Stimulated activated CD8-positive, alpha-beta memory T cell treated with anti-CD3 and anti-CD28 coated beads, Interleukin-7, amount 100 ng/mL, for 48 hours (primary cell): Measurements from ENCODE around the gene ARPP19.
"Not testable (repeated sequence)": the region's sequence is repeated elsewhere in the genome, so short reads cannot be mapped to it uniquely, and the experiment has no call there.

Source experiments
- DNase-seq, 2 donors: peaks; one replicate each; pipeline ENCODE4 v3.0.0-alpha.2; 2020; ENCODE audit warnings: low read depth in 1 of 2; ENCODE audit errors: extremely low read depth in 1 of 2

The ARPP19 gene

GRCh38 chr15:52515343-52515742 is 53.5 kb downstream of the ARPP19 start:
- no peak for DNase-seq

DNA sequence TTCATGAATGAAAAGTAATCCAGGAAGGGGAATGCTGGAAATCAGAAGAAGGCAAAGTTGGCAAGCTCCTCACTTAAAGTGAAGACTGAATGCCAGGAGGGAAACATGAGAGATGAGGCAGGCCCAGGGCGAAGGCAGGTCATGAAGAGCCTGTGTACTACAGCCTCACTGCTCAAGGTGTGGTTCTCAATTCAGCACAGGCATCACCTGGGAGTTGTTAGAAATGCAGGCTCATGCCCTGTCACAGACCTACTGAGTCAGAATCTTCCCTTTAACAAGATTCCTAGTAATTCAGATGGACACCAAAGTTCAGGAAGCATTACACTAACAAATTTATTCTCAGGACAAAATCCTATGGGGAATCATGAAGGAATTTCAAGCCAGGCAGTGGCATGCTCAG is 54.3 kb downstream of the ARPP19 start:
- DNase-seq, result no peak

DNA sequence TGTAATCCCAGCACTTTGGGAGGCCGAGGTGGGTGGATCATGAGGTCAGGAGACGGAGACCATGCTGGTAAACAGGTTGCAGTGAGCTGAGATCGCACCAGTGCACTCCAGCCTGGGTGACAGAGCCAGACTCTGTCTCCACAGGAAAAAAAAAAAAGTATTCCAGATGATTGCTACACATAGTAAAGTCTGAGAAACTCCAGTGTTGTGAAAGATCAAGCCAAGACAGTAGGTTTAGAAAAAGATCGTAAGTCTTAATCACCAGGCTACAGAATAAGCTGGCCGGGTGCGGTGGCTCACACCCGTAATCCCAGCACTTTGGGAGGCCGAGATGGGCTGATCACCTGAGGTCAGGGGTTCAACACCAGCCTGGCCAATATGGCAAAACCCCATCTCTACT is 56.0 kb downstream of the ARPP19 start:
- DNase-seq, result not testable (repeated sequence)

DNA sequence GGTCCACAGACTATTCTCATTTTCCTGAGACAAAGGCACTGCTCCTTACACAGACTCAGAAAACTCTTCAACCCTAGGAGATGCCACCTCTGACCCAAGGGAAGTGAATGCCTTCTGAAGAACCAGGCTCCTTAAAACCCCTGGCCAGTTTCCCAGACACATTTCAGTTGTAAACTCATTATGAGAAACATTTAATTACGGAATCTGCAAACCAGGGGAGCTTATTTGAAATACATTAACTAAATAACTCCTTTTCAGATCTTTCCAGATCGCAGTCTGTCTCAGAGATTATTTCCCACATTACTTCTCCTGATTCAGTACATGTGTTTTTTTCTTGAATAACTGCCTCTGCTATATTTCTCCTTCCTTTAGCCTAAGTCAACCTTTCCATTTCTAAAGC is 57.7 kb downstream of the ARPP19 start:
- no peak for DNase-seq

GRCh38 chr15:52509500-52510245 is 59.2 kb downstream of the ARPP19 start:
- no peak for DNase-seq

- DNase-seq, result no peak
Measured at GRCh38 chr15:52506549-52506948, 62.3 kb downstream of the ARPP19 start.

DNA sequence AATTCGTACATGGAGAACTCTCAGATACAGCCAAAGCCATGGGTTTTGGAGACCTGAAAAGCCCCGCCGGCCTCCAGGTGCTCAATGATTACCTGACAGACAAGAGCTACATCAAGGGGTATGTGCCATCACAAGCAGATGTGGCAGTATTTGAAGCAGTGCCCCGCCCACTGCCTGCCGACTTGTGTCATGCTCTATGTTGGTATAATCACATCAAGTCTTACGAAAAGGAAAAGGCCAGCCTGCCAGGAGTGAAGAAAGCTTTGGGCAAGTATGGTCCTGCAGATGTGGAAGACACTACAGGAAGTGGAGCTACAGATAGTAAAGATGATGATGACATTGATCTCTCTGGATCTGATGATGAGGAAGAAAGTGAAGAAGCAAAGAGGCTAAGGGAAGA is 63.7 kb downstream of the ARPP19 start:
- DNase-seq, result no peak

- no peak for DNase-seq
Measured at GRCh38 chr15:52503788-52504496, 64.9 kb downstream of the ARPP19 start.

DNA sequence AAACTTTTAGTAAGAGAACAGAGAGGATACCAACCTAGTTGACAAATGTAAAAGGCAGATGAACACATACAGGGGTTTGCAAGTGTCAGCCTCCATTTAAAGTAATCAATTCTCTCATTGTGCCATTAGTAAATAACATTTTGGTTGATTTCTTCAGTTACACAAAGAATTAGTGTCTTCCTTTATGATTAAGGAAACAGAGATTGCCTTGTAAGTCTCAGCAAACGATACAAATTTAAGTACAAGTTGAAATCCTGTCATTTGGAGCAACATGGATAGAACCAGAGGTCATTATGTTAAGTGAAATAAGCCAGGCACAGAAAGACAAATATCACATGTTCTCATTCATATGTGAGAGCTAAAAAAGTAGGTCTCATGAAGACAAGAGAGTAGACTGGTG is 66.2 kb downstream of the ARPP19 start:
- no peak for DNase-seq

GRCh38 chr15:52499506-52499905 is 69.3 kb downstream of the ARPP19 start:
- DNase-seq, result no peak

- no peak for DNase-seq
Measured at GRCh38 chr15:52498706-52499105, 70.1 kb downstream of the ARPP19 start.
